Muscle layer of duodenum (tissue), 2 donors: ENCODE data around the gene OOSP3.
"Not testable (repeated sequence)": the region's sequence is repeated elsewhere in the genome, so short reads cannot be mapped to it uniquely, and the experiment has no call there.

Experiments
- H3K27ac ChIP-seq: one replicate; pipeline ENCODE4 v1.7.0; 2013; ENCODE audit warnings: mild to moderate bottlenecking, low read length
- H3K27me3 ChIP-seq: one replicate; pipeline ENCODE4 v1.7.0; 2013; ENCODE audit warnings: low read depth, mild to moderate bottlenecking, control low read depth, low read length
- H3K36me3 ChIP-seq, 2 donors: one replicate each; pipeline ENCODE4 v1.7.0; 2013; ENCODE audit warnings: low read length in 2 of 2, control low read depth in 1 of 2, mild to moderate bottlenecking in 1 of 2; ENCODE audit not compliant: insufficient read depth in 2 of 2, control insufficient read depth in 1 of 2
- H3K4me1 ChIP-seq, 2 donors: one replicate each; pipeline ENCODE4 v1.7.0; 2013; ENCODE audit warnings: low read length in 2 of 2, mild to moderate bottlenecking in 2 of 2, control low read depth in 1 of 2, moderate library complexity in 1 of 2; ENCODE audit not compliant: insufficient read depth in 2 of 2, control insufficient read depth in 1 of 2
- H3K4me3 ChIP-seq, 2 donors: one replicate each; pipeline ENCODE4 v1.7.0; 2013; ENCODE audit warnings: low read length in 2 of 2, low read depth in 1 of 2, mild to moderate bottlenecking in 1 of 2
- H3K9me3 ChIP-seq, 2 donors: one replicate each; pipeline ENCODE4 v1.7.0; 2013; ENCODE audit warnings: low read length in 2 of 2, control low read depth in 1 of 2, mild to moderate bottlenecking in 1 of 2; ENCODE audit not compliant: control insufficient read depth in 1 of 2
- donor health status: healthy.

The OOSP3 gene

DNA sequence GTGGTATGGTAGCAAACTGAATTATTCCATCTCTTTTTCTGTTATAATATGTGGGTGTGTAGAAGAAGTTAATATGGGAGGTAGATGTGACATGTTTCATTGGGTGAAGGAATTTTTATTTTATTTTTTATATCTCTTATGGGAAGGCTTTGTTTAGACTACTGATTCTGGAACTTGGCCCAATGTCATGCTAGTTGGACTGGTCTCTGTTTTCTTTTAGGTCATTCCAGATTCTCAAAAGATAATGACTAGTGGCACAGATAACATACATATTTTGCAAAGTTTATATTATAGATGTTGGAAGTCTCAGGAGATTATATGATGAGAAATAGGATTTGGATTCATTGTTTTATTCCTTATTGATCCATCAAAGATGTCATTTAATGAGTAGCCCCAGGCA, 1.3 kb upstream of the OOSP3 start:
- Histone ChIP-seq H3K9me3 (no peaks in the 10 kb centered on the region), H3K36me3 (no peaks in the 10 kb centered on the region), H3K27ac (no peak overlapping the region), H3K4me1 (no peaks in the 10 kb centered on the region), H3K4me3 (no peak overlapping the region), H3K27me3 (no peaks in the 10 kb centered on the region)

DNA sequence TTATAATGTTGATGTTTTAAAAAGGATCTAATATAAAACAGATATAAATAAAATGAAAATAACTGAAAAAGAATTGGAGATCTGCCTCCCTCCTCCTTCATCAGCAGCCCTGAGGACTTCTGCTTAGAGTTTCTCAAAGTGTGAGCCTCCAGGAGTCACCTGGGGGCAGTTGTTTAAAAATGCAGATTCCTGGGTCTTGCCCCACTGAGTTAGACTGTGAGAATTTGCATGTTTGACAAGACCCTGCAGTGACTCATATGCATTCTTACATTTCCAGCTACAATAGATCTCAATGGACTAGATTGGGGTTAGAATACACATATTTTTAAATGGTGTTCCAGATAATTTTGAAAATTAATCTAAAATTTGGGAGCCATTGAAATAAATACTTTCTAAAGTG, 798 bp upstream of the OOSP3 start:
- Histone ChIP-seq H3K27ac (no peak overlapping the region), H3K27me3 (no peaks in the 10 kb centered on the region), H3K36me3 (no peaks in the 10 kb centered on the region), H3K4me1 (no peaks in the 10 kb centered on the region), H3K9me3 (no peaks in the 10 kb centered on the region), H3K4me3 (no peak overlapping the region)

DNA sequence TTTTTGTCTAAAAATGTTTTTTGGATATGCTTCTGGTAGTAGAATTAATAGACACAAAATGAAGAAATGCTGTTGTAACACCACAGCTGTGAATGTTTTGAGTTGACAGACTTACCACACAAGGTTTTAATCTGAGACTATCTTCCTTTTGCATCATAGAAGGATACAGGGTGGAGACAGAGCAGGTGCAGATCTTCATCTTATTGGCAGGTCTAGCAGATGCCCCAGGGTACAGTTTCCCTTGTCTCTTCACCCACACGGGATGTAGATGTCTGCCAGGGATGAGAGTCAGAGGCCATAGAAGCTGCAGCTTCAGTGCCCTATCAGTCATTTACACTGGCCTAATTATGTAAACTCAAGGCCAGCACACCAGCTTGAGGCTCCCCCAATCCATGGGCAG, 985 bp downstream of the OOSP3 start:
- H3K4me3 ChIP-seq: no peak overlapping the region
- no peaks in the 10 kb centered on the region for H3K9me3 ChIP-seq
- no peaks in the 10 kb centered on the region for H3K36me3 ChIP-seq
- no peak overlapping the region for H3K27ac ChIP-seq
- no peaks in the 10 kb centered on the region for H3K4me1 ChIP-seq
- no peaks in the 10 kb centered on the region for H3K27me3 ChIP-seq

DNA sequence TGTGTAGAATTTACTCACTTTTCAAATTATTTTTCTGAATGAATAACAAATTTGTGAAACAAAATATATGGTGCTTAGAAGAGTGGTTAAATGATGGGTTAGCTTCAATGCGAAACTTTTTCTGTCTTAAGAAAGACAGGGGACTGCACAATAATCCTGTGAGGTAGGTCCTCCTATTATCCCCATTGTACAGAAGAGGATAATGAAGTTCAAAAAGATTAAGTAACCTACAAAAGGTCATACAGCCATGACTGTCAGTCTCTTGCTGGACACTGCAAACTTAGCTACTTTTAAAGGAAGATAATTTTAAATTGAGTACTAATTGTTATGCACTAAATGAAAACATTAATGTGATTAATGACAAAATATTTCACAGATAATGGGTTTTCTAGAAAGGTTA, 5.0 kb downstream of the OOSP3 start:
- Histone ChIP-seq H3K27ac (no peak overlapping the region), H3K9me3 (peaks cover 0 to 3% of the 10 kb centered on the region in 2 donors), H3K4me3 (no peak overlapping the region), H3K27me3 (no peaks in the 10 kb centered on the region), H3K4me1 (no peaks in the 10 kb centered on the region), H3K36me3 (no peaks in the 10 kb centered on the region)

DNA sequence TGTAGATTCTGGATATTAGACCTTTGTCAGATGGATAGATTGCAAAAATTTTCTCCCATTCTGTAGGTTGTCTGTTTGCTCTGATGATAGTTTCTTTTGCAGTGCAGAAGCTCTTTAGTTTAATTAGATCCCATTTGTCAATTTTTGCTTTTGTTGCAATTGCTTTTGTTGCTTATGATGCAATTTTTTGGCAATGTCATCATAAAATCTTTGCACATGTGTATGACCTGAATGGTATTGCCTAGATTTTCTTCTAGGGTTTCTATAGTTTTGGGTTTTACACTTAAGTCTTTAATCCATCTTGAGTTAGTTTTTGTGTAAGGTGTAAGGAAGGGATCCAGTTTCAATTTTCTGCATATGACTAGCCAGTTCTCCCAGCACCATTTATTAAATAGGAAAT, 8.6 kb downstream of the OOSP3 start:
- H3K4me1 ChIP-seq, H3K4me3 ChIP-seq, H3K27me3 ChIP-seq, H3K36me3 ChIP-seq, H3K27ac ChIP-seq: not testable (repeated sequence)
- peaks cover 0 to 16% of the 10 kb centered on the region in 2 donors for H3K9me3 ChIP-seq

DNA sequence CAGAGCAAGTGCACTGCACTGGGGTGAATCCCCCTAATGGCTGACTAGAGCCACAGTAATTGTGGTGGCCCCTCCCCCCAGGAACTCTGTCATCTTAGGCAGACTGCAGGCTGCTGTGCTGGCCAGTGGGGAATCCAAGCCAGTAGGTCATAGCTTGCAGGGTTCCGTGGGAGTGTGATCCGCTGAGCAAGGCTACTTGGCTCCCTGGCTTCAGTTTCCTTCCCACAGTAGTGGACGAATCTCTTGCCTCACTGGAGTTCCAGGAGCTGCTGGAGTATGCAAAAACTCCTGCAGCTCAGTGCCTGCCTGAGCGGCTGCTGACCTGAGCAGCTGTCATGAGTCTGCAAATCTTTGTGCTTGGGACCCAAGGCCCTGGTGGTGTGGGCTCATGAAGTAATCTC, 13.2 kb downstream of the OOSP3 start:
- H3K27me3 ChIP-seq: no peaks in the 10 kb centered on the region
- H3K4me3 ChIP-seq: no peak overlapping the region
- peaks cover 0 to 13% of the 10 kb centered on the region in 2 donors for H3K9me3 ChIP-seq
- H3K36me3 ChIP-seq: no peaks in the 10 kb centered on the region
- no peaks in the 10 kb centered on the region for H3K4me1 ChIP-seq
- no peak overlapping the region for H3K27ac ChIP-seq

DNA sequence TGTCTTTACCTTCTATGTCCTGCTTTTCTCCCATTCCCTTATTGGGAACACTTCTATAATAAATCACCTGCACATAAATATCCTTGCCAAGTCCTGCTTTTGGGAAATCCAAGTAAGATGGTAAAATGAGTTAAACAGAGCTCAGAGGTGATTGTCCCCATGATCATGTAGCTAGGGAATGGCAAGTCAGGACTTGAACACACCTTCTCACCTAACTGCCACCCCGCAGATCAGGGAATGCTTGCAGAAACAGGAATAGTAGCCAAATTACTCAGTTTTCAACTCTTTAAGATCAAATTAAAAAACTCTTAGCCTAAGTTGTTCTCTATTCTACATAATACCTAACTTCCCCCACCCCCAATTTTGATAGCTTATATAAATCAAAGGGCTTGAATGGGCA, 16.0 kb downstream of the OOSP3 start:
- Histone ChIP-seq H3K4me1 (no peaks in the 10 kb centered on the region), H3K9me3 (peaks cover 0 to 9% of the 10 kb centered on the region in 2 donors), H3K27me3 (no peaks in the 10 kb centered on the region), H3K4me3 (no peak overlapping the region), H3K27ac (no peak overlapping the region), H3K36me3 (no peaks in the 10 kb centered on the region)

DNA sequence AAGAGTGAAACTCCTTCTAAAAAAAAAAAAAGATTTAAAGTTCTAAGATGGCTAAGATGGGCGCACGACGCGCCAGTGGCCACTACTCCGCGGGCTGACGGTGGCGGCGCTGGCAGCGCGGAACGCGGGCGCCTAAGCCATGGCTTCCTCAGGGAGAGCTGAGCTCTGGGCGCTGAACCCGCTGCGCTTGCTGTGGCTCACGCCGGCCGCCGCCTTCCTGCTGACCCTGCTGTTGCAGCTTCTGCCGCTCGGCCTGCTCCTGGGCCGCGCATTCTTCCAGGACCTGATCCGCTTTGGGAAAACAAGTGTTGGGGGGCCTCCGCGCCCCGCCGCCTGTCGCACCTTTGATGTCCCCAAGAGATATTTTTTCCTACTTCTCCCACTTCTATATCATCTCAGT, 19.5 kb downstream of the OOSP3 start:
- Histone ChIP-seq H3K27ac (no peak overlapping the region), H3K4me1 (no peaks in the 10 kb centered on the region), H3K9me3 (no peaks in the 10 kb centered on the region), H3K36me3 (no peaks in the 10 kb centered on the region), H3K4me3 (no peak overlapping the region), H3K27me3 (no peaks in the 10 kb centered on the region)

DNA sequence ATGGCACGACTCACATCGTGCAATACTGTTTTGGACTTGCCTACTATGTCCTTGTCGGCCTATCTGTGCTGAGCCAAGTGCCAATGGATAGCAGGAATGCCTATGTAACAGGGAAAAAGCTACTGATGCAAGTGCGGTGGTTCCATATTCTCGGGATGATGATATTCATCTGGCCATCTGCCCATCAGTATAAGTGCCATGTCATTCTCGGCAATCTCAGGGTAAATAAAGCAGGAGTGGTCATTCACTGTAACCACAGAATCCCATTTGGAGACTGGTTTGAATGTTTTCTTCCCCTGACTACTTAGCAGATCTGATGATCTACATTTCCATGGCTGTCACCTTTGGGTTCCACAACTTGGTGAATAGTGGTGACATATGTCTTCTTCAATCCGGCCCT, 20.1 kb downstream of the OOSP3 start:
- Histone ChIP-seq H3K4me3 (no peak overlapping the region), H3K9me3 (no peaks in the 10 kb centered on the region), H3K36me3 (no peaks in the 10 kb centered on the region), H3K4me1 (no peaks in the 10 kb centered on the region), H3K27me3 (no peaks in the 10 kb centered on the region), H3K27ac (no peak overlapping the region)

DNA sequence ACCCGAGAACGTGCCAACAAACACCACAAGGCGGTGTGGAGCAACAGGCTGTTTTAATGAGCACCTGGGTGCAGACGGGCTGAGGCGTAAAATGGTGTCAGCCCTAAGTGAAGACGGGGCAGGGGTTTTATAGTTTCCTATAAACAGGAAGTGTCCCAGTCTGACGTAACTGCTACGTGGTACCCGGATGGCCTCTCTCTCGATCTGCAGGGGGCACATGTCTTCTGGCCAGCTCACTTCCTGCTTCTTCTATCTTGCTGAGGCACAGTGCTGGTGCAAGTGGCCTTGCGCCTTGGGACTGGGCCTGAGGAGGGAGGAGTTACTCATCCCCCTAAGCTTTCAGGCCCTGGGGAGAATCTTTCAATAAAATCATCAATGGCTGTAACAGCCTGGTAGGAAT, 20.9 kb downstream of the OOSP3 start:
- Histone ChIP-seq H3K9me3 (no peaks in the 10 kb centered on the region), H3K27ac (no peak overlapping the region), H3K36me3 (no peaks in the 10 kb centered on the region), H3K27me3 (no peaks in the 10 kb centered on the region), H3K4me3 (no peak overlapping the region), H3K4me1 (no peaks in the 10 kb centered on the region)

DNA sequence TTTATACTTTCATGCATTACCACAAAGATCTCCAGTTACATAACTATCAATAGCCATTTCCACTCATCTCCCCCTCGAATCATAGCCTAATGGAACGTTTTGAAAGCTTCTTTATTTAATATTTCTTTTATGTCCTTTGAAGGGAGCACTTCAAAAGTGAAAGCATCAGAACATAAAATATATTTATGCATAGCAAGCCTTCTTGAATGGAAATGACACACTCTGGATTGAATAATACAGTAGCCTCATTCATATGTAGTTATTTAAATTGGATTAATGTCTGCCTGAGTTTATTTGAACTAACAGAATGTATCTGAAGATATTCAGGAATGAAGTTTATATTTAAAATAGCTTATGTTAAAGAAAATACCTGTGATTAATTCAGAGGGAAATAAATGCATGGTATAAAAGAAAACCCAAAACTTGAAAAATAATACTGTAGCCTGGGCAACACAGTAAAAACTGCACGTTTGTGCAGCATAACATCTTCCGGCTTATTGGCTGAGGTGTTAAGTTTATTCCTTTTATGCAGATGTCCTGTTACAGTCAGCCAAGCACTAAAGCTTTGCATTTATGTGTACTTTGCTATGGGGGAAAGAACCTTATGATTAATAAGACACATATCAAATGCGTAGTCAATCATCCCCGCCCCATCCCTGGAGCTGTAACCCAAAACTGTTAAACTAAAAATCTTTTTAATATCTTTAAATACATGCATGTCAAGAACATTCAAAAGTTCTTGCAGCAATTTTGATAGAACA, 22.0 kb downstream of the OOSP3 start:
- no peak overlapping the region for H3K4me3 ChIP-seq

DNA sequence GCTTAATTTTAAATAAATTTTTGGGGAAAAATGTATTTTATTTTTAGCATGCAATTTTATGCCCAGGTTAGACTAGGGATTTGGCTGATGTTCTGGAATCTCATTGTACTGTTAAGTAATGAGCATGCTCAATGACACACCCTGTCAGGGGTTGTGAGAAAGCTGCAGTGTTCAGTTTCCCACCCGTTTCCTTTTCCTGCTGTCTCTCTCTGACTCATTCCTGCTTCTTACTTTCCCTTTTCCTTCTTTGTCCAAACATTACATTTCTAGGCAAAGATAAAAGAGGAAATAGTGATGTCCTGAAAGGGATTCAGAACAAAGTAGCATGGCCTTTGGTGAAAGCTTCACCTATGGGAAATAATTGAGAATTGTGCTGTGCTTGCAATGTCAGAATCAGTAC, 22.7 kb downstream of the OOSP3 start:
- H3K4me1 ChIP-seq: no peaks in the 10 kb centered on the region
- H3K36me3 ChIP-seq: no peaks in the 10 kb centered on the region
- no peaks in the 10 kb centered on the region for H3K27me3 ChIP-seq
- no peak overlapping the region for H3K4me3 ChIP-seq
- no peak overlapping the region for H3K27ac ChIP-seq
- H3K9me3 ChIP-seq: no peaks in the 10 kb centered on the region

More for the DNA sequence above, 22.0 kb downstream of the OOSP3 start:
- no peak overlapping the region for H3K27ac ChIP-seq
- no peaks in the 10 kb centered on the region for H3K4me1 ChIP-seq
- no peaks in the 10 kb centered on the region for H3K36me3 ChIP-seq
- H3K9me3 ChIP-seq: no peaks in the 10 kb centered on the region
- H3K27me3 ChIP-seq: no peaks in the 10 kb centered on the region
